ENCODE data around the gene PCDHGC4. TPM values are rescaled to one million over a fixed set of nuclear protein-coding genes. Genes with fewer than 3 reads are reported as not detected.

The PCDHGC4 gene
- polyA plus RNA-seq, 3 donors from 2014 or later = not detected

- Mint-ChIP-seq H3K27ac (no peak overlapping the region), H3K27me3 (ENCODE audit: low read depth in 3 of 3) (peaks cover 13 to 24% (median 23%) of the 10 kb centered on the region in 3 donors), H3K4me3 (peak overlapping the region in 1 of 5 donors; percentile 4), H3K4me1 (peaks cover 5 to 13% of the 10 kb centered on the region in 2 donors), H3K9me3 (peaks cover 0 to 2% (median 0%) of the 10 kb centered on the region in 6 donors), H3K36me3 (peaks cover 4 to 6% (median 6%) of the 10 kb centered on the region in 3 donors)
- no peak for DNase-seq
These were observed 8.9 kb downstream of the PCDHGC4 start for GRCh38 chr5:141493500-141494422.

DNA sequence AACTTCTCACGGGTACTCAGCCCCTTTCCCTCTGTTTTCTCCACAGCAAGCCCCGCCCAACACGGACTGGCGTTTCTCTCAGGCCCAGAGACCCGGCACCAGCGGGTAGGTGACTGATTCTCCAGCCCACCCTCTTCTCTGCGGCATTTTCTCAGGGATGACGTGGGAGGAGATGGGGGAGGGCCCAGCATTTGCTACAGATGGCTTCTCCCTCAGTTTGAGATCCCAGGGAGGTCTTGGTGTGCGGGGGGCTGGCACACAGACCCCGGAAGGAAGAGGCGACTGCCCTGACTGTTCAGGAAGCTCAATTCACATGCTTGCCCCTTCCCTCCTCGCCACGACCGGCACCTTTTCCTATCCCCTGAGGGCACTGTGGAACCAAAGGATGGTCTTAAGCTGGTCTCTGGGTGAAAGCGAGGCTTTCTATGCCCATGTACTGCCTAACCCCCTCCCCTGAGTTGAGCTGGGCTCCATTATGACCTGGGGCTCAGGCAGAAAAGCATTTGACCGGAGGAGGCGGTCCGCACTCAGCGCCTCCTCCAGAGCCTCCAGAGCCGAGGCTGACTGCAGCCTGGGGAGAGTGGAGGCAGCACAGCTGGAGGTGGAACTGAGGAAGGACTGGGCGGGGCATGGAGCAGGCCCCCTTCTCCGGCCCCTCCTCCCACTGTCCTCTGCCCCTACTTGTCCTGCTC, 10.1 kb downstream of the PCDHGC4 start:
- Mint-ChIP-seq H3K9me3 (peaks cover 0 to 2% (median 0%) of the 10 kb centered on the region in 6 donors), H3K4me1 (peaks cover 5 to 13% of the 10 kb centered on the region in 2 donors), H3K36me3 (peaks cover 4 to 6% (median 6%) of the 10 kb centered on the region in 3 donors), H3K27ac (no peak overlapping the region), H3K27me3 (ENCODE audit: low read depth in 3 of 3) (peaks cover 8 to 27% (median 23%) of the 10 kb centered on the region in 3 donors), H3K4me3 (peak overlapping the region in 1 of 5 donors; percentile 29)
- DNase-seq = no peak

GRCh38 chr5:141495453-141495811, 10.6 kb downstream of the PCDHGC4 start:
- H3K27me3 Mint-ChIP-seq (ENCODE audit: low read depth in 3 of 3) = peaks cover 7 to 25% (median 23%) of the 10 kb centered on the region in 3 donors

GRCh38 chr5:141496038-141496437, 11.2 kb downstream of the PCDHGC4 start:
- H3K9me3 Mint-ChIP-seq = no peaks in the 10 kb centered on the region
- H3K4me3 Mint-ChIP-seq = no peak overlapping the region
- H3K36me3 Mint-ChIP-seq = peaks cover 0 to 6% (median 6%) of the 10 kb centered on the region in 3 donors
- peaks cover 5 to 23% (median 19%) of the 10 kb centered on the region in 3 donors for H3K27me3 Mint-ChIP-seq (ENCODE audit: low read depth in 3 of 3)
- H3K27ac Mint-ChIP-seq = no peak overlapping the region
- no peak for DNase-seq
- H3K4me1 Mint-ChIP-seq = peaks cover 5 to 13% of the 10 kb centered on the region in 2 donors

More at GRCh38 chr5:141495453-141495811, 10.6 kb downstream of the PCDHGC4 start:
- Mint-ChIP-seq H3K9me3 (peaks cover 0 to 2% (median 0%) of the 10 kb centered on the region in 6 donors), H3K36me3 (peaks cover 4 to 6% (median 6%) of the 10 kb centered on the region in 3 donors), H3K4me3 (peak overlapping the region in 2 of 5 donors; percentile 23 to 29), H3K27ac (no peak overlapping the region), H3K4me1 (peaks cover 5 to 13% of the 10 kb centered on the region in 2 donors)
- no peak for DNase-seq

- Mint-ChIP-seq H3K27ac (no peak overlapping the region), H3K9me3 (no peaks in the 10 kb centered on the region), H3K36me3 (peaks cover 0 to 3% (median 0%) of the 10 kb centered on the region in 3 donors), H3K4me1 (no peaks in the 10 kb centered on the region), H3K27me3 (ENCODE audit: low read depth in 3 of 3) (peaks cover 5 to 13% (median 10%) of the 10 kb centered on the region in 3 donors), H3K4me3 (no peak overlapping the region)
- no peak for DNase-seq
These were observed 16.9 kb downstream of the PCDHGC4 start for GRCh38 chr5:141501761-141502160.

DNA sequence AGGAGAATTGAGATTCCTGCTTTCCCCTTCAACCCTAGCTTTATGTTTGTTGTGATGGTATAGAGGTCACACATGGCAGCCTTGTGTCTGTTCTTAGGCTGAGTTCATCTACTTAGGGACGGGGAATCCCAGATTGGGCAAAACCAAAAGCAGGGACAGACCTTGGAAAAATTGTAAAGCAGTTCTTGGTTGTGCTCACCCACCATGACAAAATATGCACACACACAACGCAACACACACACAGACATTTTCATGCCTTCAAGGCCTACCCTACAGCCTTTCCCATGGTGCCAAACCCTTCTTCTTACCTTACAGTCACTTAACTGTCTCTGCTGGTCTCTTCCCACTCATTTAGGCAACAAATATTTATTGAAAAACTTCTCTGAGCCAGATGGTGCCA, 18.9 kb downstream of the PCDHGC4 start:
- no peak for DNase-seq
- H3K36me3 Mint-ChIP-seq = peaks cover 0 to 4% (median 3%) of the 10 kb centered on the region in 3 donors
- no peak overlapping the region for H3K4me3 Mint-ChIP-seq
- no peaks in the 10 kb centered on the region for H3K9me3 Mint-ChIP-seq
- no peaks in the 10 kb centered on the region for H3K4me1 Mint-ChIP-seq
- H3K27ac Mint-ChIP-seq = peak overlapping the region in 1 of 6 donors; percentile 17
- peaks cover 5 to 11% (median 6%) of the 10 kb centered on the region in 3 donors for H3K27me3 Mint-ChIP-seq (ENCODE audit: low read depth in 3 of 3)

DNA sequence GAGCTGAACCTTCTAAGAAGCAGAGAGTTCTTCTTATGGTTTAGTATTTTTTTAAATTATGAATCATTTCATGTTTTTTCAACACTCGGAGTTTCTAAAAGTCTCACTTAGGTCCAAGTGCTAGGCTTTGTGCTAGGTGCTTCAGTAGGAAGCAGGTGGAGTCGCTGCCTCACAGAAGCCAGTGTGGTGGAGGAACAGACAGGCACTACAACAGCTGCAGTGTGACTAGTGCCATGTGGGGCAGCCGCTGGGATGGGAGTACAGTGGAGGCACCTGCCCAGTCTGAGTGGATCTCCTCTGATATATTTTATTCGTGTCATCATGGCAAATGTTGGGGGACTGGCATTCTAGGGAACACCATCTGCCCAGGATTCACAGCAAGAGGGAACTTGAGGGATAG, 19.4 kb downstream of the PCDHGC4 start:
- no peak overlapping the region for H3K4me3 Mint-ChIP-seq
- H3K27ac Mint-ChIP-seq = peak overlapping the region in 1 of 6 donors; percentile 17

DNA sequence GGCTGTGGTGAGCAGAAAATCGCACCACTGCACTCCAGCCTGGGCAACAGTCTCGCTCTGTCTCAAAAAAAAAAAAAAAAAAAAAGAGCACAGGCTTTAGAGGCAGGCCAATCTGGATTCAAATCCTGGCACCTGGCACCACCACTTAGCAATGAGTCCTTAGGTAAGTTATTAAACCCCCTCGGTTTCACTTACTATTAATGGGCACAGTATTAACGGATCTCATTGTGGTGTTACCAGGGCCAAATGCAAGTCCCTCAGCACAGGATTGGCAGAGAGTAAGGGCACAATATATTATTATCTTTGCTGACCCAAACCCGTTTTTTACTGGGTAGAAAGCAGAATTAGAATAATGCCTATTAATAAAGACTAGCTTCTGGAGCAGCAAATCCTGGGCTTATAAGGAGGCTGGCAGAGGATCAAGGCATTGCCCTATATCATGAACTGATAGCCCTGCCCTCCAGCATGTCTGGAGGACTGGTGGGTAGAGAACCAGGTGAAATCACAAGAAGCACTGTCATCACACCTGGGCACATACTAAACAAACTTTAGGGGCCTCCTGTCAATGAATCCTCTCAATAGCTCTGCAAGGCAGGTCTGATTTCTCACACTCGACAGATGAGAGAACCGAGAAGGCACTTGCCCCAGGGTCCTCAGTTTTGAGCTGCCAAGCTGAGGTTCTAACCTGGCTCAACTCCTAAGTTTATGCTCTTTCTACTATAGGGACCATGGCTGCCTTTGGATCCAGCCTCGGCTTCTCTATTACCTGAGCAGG, 21.7 kb downstream of the PCDHGC4 start:
- Mint-ChIP-seq H3K4me1 (peaks cover under 1 to 4% of the 10 kb centered on the region in 2 donors), H3K27ac (peak overlapping the region in 1 of 6 donors; percentile 9), H3K4me3 (no peak overlapping the region), H3K9me3 (no peaks in the 10 kb centered on the region), H3K36me3 (peaks cover 0 to 14% (median 7%) of the 10 kb centered on the region in 3 donors), H3K27me3 (ENCODE audit: low read depth in 3 of 3) (peaks cover 5 to 11% (median 8%) of the 10 kb centered on the region in 3 donors)
- DNase-seq = no peak

More for the DNA sequence above, 19.4 kb downstream of the PCDHGC4 start:
- no peak for DNase-seq
- peaks cover 5 to 11% (median 6%) of the 10 kb centered on the region in 3 donors for H3K27me3 Mint-ChIP-seq (ENCODE audit: low read depth in 3 of 3)
- H3K9me3 Mint-ChIP-seq = no peaks in the 10 kb centered on the region
- peaks cover 0 to 4% (median 3%) of the 10 kb centered on the region in 3 donors for H3K36me3 Mint-ChIP-seq
- peaks cover 0 to 3% of the 10 kb centered on the region in 2 donors for H3K4me1 Mint-ChIP-seq

DNA sequence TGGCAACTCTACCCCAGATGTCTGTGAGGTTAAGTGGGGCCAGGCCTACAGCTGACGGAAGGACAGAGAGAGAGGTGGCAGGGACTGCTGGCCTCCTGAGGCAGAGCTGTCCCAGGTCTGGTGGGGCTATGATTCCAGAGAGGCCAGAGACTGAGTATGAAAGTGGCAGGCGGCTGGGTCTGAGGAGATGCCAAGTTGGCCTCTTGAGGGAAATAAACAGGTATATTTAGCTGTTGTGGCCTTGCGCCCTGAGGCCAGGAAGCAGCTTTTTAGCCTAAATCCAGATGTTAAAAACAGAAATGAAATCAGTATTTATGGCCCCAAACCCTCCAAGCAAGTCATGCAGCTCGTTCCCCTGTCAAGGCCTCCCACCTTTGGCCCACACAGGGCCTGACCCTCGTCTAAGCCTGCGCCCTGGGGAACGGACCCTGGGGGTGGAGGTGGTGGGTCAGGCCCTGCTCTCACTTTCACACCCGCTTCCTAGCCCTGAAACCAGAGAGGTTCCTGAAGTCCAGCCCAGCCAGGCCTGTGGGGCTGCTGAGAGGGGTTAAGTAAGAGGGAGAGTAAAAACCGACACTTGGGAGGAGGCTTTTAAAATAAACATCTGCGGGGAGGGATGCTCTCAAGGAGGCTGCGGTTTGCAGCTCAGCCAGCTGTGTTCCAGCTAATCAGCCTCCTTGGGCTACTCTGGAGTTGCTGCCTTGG, 22.7 kb downstream of the PCDHGC4 start:
- no peaks in the 10 kb centered on the region for H3K9me3 Mint-ChIP-seq
- H3K4me1 Mint-ChIP-seq = peaks cover 8% of the 10 kb centered on the region in 2 donors
- no peak overlapping the region for H3K4me3 Mint-ChIP-seq
- peaks cover 0 to 14% (median 9%) of the 10 kb centered on the region in 3 donors for H3K36me3 Mint-ChIP-seq
- DNase-seq = no peak
- H3K27me3 Mint-ChIP-seq (ENCODE audit: low read depth in 3 of 3) = peaks cover 5 to 15% (median 11%) of the 10 kb centered on the region in 3 donors
- peak overlapping the region in 1 of 6 donors; percentile 9 for H3K27ac Mint-ChIP-seq

DNA sequence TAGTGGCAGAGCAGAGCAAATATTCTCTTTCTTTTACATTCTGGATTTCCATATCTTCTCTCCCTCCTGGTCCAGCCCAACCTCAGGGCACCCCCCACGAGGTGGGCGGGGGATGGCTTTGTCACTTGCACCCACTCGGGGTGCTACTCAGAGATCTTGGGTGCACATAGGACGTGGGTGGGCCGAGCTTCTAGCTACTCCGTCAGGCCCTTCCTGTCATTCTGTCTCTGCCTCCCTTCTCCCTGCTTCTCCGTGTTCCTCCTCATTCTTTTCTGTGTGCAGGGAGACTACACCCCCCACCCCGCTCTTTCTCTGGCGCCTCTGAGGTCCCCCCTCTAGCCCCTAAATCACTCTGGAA, 23.6 kb downstream of the PCDHGC4 start:
- Mint-ChIP-seq H3K27ac (no peak overlapping the region), H3K4me3 (no peak overlapping the region), H3K27me3 (ENCODE audit: low read depth in 3 of 3) (peaks cover 9 to 20% (median 18%) of the 10 kb centered on the region in 3 donors), H3K4me1 (peaks cover 15 to 16% of the 10 kb centered on the region in 2 donors), H3K9me3 (no peaks in the 10 kb centered on the region), H3K36me3 (peaks cover 0 to 11% (median 9%) of the 10 kb centered on the region in 3 donors)
- no peak for DNase-seq

DNA sequence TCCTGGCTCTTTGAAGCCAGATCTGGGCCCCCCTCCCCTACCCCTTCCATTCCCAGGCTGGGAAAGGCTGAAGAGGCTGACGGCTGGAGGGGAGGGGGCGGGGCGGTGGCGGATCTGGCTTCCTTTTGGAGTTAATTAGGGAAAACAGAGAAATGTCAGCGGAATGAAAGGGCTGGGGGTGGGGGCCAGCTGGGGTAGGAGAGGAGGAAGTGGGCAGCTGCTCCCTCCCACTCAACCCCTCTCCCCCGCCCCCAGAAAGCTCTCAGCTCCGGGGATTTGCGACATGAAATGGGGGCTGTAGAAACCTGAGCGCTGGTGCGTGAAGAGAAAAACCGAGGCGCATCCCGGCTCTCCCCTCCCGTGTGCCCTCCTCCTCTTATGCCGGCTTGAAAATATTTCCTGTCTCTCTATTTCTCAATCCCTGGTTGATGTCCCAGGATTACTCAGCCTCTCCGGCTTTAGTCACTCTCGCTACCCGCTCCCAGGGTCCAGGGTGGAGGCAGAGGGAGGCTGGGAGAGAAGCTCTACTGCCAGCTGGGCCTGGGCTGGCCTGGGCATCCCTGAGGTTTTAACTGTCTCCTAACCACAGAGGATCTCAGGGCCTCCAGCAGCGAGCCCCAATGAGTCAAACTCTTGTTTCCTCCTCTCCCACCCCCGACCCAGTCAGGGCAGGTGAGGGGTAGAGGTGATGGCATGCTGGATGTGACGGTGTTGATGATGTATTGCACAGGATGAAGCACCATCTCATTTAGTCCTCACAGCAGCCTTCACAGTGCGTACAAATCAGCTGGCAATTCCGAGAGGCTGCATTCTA, 24.2 kb downstream of the PCDHGC4 start:
- no peak overlapping the region for H3K27ac Mint-ChIP-seq
- peaks cover 21 to 22% of the 10 kb centered on the region in 2 donors for H3K4me1 Mint-ChIP-seq
- DNase-seq = no peak
- peaks cover 13 to 26% (median 15%) of the 10 kb centered on the region in 3 donors for H3K27me3 Mint-ChIP-seq (ENCODE audit: low read depth in 3 of 3)
- no peaks in the 10 kb centered on the region for H3K9me3 Mint-ChIP-seq
- H3K4me3 Mint-ChIP-seq = no peak overlapping the region
- peaks cover 0 to 14% (median 9%) of the 10 kb centered on the region in 3 donors for H3K36me3 Mint-ChIP-seq

DNA sequence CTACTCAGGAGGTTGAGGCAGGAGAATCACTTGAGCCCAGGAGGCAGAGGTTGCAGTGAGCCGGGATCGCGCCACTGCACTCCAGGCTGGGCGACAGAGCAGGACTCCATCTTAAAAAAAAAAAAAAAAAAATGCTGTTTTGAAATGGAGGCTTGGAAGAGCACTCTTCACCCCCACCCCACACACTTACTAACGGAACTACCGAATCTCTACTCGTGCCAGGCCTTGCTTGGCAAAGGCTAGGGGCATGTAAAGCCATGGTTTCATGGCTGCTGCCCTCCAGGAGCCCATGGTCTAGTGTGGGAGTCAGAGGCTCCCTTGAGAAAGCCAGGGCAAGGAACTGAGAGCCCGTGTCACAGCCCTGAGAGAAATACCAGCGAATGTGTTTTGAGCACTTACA, 25.3 kb downstream of the PCDHGC4 start:
- H3K36me3 Mint-ChIP-seq = peaks cover 0 to 15% (median 9%) of the 10 kb centered on the region in 3 donors
- H3K9me3 Mint-ChIP-seq = no peaks in the 10 kb centered on the region
- peaks cover 33 to 34% of the 10 kb centered on the region in 2 donors for H3K4me1 Mint-ChIP-seq
- DNase-seq = no peak
- no peak overlapping the region for H3K4me3 Mint-ChIP-seq
- no peak overlapping the region for H3K27ac Mint-ChIP-seq
- peaks cover 10 to 26% (median 14%) of the 10 kb centered on the region in 3 donors for H3K27me3 Mint-ChIP-seq (ENCODE audit: low read depth in 3 of 3)
